Fibroblast of lung (primary cell): ENCODE data around the gene ZNF143.

Experiments used
- EZH2 ChIP-seq: IDR thresholded peaks from 2 replicates; pipeline ENCODE4 v1.5.1; 2012; ENCODE audit warnings: low read length, control low read depth, mild to moderate bottlenecking; ENCODE audit errors: missing control alignments
- TF ChIP-seq, protein P1 (sequence below), 2 donors: IDR thresholded peaks in 1 of 2; conservative IDR thresholded peaks in 1 of 2; 1 replicate in 1 of 2; 2 replicates in 1 of 2; pipeline ENCODE4 v1.5.1; 2011 to 2012; ENCODE audit warnings: low read length in 2 of 2, control low read depth in 1 of 2, inconsistent platforms in 1 of 2, low read depth in 1 of 2, mild to moderate bottlenecking in 1 of 2

DNA sequence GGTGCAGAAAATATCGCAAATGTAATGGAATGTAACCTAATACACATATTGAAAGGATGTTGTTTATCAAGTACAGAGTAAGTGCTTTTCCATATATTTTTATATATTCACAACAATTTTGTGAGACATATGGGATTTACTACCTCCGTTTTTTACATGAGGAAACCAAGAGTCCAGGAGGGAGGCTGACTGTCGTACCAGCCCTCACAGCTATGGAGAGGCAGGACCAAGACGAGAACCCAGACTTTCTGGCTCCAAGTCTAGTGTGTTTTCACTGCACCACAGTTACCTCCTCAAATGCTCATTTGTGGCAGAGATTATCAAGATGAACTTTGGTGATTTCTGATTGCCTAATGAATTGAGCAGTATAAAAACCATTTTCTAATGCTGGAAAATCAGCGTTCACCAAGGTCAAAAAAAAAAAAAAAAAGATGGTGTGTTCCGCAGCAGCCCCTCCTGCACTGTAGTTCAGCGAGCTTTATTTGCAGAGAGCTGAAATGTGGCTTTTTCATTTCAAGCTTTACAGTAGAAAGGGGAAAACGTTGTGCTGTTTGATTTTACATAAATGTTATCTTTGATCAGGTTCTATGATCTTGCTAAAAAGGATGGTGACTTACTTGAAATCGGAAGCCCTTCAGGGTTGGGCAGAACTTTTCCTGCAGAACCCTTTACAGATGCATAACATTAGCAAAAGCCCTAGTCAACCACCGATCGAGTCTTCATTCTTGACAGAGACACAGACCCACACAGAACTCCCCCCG lies 67.9 kb downstream of the ZNF143 start:
- TF ChIP-seq, protein P1, sequence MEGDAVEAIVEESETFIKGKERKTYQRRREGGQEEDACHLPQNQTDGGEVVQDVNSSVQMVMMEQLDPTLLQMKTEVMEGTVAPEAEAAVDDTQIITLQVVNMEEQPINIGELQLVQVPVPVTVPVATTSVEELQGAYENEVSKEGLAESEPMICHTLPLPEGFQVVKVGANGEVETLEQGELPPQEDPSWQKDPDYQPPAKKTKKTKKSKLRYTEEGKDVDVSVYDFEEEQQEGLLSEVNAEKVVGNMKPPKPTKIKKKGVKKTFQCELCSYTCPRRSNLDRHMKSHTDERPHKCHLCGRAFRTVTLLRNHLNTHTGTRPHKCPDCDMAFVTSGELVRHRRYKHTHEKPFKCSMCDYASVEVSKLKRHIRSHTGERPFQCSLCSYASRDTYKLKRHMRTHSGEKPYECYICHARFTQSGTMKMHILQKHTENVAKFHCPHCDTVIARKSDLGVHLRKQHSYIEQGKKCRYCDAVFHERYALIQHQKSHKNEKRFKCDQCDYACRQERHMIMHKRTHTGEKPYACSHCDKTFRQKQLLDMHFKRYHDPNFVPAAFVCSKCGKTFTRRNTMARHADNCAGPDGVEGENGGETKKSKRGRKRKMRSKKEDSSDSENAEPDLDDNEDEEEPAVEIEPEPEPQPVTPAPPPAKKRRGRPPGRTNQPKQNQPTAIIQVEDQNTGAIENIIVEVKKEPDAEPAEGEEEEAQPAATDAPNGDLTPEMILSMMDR (conservative IDR thresholded peaks at IDR 0.05 in 1 of 2, IDR thresholded peaks at IDR 0.05 in 1 of 2; ENCODE audit: low read depth in 1 of 2, low read length in 2 of 2): no peak
- TF ChIP-seq EZH2: no peak
